Uterus (tissue), 2 donors: ENCODE data around the gene PLB1.

Source experiments
- POLR2A ChIP-seq, 2 donors: fragments of 450-650 bp; IDR thresholded peaks; one replicate each; pipeline ENCODE4 v1.6.1; 2016; ENCODE audit warnings: antibody characterized with exemption in 2 of 2, mild to moderate bottlenecking in 1 of 2, moderate library complexity in 1 of 2
- TF ChIP-seq, protein P1 (sequence below), 4 experiments: fragments of 200-600 bp in 2 of 4; fragments of 450-650 bp in 2 of 4; sonication (generic) in 2 of 4; IDR thresholded peaks; one replicate each; pipeline ENCODE4 v1.5.1; 2016 to 2019; ENCODE audit warnings: antibody characterized with exemption in 4 of 4, mild to moderate bottlenecking in 2 of 4, moderate library complexity in 1 of 4

DNA sequence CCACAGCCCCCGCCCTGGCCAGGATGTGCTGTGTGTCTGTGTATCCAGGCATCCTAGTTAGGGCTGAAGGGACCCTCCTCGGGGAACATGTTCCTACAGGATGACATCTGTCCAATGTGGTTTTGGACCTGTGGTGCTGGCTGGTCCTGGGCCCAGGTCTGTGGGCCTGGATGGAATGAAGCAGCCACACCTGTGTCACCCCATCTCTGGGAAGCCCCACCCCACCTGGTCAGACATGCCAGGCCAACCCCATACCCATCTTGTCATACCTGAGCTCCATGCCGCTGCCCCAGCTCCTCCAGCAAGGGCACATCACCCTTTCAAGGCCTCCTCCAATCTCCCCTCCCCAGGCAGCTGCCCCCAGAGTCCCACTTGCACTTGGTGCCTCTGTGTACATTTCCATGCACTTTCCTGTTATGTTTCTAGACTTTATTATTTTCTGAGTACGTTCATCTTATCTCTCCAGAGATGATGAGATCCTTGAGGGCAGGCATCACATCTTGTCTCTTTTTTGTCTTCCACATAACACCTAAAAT, 24.1 kb upstream of the PLB1 start:
- no peak for TF ChIP-seq POLR2A (IDR thresholded peaks at IDR 0.05)
- TF ChIP-seq, protein P1, sequence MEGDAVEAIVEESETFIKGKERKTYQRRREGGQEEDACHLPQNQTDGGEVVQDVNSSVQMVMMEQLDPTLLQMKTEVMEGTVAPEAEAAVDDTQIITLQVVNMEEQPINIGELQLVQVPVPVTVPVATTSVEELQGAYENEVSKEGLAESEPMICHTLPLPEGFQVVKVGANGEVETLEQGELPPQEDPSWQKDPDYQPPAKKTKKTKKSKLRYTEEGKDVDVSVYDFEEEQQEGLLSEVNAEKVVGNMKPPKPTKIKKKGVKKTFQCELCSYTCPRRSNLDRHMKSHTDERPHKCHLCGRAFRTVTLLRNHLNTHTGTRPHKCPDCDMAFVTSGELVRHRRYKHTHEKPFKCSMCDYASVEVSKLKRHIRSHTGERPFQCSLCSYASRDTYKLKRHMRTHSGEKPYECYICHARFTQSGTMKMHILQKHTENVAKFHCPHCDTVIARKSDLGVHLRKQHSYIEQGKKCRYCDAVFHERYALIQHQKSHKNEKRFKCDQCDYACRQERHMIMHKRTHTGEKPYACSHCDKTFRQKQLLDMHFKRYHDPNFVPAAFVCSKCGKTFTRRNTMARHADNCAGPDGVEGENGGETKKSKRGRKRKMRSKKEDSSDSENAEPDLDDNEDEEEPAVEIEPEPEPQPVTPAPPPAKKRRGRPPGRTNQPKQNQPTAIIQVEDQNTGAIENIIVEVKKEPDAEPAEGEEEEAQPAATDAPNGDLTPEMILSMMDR (IDR thresholded peaks at IDR 0.05), result no peak
